ENCODE results near the gene MED29.
A peak's percentile ranks its signal among the peaks of the same experiment; 100 is the strongest.

MED29 gene, protein sequence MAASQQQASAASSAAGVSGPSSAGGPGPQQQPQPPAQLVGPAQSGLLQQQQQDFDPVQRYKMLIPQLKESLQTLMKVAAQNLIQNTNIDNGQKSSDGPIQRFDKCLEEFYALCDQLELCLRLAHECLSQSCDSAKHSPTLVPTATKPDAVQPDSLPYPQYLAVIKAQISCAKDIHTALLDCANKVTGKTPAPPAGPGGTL

DNA sequence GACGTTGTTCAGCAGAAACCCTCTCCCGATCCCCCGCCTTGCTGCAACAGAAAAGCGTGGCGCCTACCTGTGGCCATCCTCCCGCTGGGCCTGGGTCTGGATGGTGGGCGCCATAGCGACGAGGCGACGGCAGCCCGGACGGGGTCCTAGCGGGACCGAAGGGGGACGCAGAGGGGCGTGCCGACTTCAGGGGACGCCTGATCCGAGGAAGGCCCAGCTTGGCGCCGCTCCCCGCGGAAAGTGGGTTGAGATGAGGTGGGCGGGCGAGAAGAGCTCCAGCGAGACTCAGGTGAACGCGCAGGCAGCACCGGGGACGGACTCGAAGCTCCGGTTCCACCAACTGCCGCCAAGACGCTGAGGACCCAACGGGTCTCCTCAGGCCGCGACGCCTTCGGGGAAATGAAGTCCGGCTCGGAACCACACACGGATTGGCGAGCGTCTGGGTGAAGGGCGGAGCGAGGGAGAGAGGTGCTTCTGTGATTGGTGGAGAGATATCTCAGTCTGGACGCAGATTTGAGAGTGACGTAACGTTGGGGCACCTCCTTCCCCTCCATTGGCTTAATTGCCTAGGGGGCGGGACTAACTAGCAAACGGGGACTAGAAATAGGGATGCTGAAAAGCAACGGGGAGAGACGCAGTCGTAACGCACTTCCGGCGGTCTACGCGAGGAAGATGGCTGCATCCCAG is at the start of gene MED29, which contains the start of gene PAF1:
Gene MED29, plus strand, starts transcription at position 628 of the 687 bp plus-strand sequence. Its CDS starts 45 bp downstream, at position 673.
Gene PAF1, minus strand, starts transcription at position 356 of the 687 bp plus-strand sequence. Its CDS starts 242 bp downstream, at position 114.
- TF ChIP-seq POLR2A (IDR thresholded peaks at IDR 0.05; ENCODE audit: low read depth, low read length), result peak; percentile 96
- FAIRE-seq, result peak; percentile 97

DNA sequence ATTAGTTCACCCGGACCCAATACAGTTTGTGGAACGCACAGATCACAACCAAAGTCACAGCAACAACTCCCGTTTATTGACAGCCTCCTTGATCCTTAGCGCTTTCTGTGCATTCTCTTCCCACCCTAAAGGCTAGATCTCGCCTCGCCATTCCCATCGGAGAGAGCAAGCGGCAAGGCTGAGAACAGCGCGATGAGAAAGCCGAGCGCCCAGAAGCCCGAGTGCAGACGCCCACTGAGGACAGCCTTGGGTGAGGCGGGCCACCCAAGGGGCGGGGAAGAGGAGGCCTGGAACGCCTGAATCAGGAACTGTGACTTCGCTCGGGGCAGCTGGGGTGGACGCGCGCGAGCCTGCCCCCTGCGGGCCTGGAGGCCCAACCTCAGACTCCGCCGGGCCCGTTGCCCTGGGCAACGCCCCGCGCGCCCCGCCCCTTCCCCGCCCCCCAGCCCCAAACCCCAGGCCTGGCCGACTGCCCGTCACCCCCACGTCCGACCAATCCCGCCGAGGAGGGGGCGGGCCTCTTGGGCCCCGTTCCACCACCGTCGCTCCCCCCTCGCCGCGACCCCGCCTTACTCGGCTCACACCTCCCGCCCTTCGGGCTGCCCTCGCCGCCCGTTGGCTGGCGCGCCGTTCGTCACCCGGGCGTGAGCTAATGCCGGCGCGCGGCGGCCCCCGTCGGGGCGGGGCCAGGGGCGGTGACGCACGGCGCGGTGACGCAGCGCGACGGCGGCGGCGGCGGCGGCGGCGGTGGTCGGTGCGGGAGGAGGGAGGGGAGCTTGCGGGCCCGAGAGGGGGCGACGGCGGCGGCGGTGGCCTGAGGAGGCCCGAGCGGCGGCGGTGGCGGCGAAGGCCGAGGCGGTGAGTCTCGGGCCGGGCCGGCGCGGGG is 49.2 kb upstream of the MED29 start, which contains the start of gene SAMD4B:
Gene SAMD4B, plus strand, starts transcription at position 703 of the 886 bp plus-strand sequence. CDS start 14,473 bp downstream, outside the sequence.
- FAIRE-seq, result no peak
- TF ChIP-seq POLR2A (IDR thresholded peaks at IDR 0.05; ENCODE audit: low read depth, low read length), result peak; percentile 96
- DNase-seq (ENCODE audit: insufficient read length, low spot score), result peak; percentile 99

More for the DNA sequence above, at the start of gene MED29, which contains the start of gene PAF1:
- DNase-seq (ENCODE audit: insufficient read length, low spot score), result peak; percentile 99

DNA sequence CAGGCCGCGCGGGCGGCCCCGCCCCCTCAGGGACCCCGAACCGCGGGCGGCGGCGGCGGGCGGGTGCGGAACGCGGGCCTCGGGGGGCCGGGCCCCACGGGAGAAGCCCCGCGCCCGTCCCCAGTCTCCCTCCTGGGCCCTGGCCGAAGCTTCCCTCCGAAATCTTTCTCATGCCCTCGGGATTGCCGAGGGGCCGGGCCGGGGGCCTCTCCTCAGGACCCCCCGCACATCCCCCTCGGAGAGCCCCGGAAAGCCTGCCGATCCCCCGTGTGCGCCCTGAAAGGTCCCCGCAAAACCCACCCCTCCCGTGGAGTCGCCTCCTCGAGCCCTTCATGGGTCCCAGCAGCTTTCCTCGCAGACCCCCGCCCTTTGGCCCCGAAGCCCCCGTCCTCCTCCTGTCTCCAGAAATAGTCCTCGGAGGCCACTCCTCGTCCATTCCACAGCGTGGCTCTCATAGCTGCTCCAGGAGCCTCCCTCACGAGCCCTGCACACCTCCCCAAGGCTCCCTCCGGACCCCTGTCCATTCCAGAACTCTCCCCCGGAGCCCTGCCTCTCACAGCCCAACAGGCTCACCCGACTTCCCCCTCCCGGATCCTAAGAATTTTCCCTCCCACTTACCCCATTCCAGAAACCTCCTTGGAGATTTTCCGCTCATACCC is 48.4 kb upstream of the MED29 start:
- no peak for TF ChIP-seq POLR2A (IDR thresholded peaks at IDR 0.05; ENCODE audit: low read depth, low read length)
- FAIRE-seq, result no peak

DNA sequence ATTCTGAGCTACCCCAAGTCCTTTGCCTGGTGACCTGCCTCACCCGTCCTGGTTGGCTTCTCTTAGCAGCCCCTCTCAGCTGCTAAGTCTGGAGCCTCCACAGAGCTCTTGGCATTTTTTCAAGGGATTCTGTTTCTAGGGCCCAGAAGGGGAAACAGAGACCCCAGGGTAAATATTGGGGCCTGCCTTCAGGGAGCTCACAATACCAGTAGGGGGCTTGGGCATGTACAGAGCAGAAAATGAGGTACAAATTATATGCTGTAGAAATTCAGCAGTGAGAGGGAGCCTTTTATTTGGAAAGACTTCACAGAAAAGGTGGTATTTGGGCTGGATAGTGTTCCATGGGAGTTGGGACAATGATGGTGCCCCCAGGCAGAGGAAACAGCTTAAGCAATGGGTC is 45.2 kb upstream of the MED29 start:
- TF ChIP-seq POLR2A (IDR thresholded peaks at IDR 0.05; ENCODE audit: low read depth, low read length), result no peak
- FAIRE-seq, result no peak
- DNase-seq (ENCODE audit: insufficient read length, low spot score), result no peak

More for the DNA sequence above, 48.4 kb upstream of the MED29 start:
- DNase-seq (ENCODE audit: insufficient read length, low spot score), result no peak

DNA sequence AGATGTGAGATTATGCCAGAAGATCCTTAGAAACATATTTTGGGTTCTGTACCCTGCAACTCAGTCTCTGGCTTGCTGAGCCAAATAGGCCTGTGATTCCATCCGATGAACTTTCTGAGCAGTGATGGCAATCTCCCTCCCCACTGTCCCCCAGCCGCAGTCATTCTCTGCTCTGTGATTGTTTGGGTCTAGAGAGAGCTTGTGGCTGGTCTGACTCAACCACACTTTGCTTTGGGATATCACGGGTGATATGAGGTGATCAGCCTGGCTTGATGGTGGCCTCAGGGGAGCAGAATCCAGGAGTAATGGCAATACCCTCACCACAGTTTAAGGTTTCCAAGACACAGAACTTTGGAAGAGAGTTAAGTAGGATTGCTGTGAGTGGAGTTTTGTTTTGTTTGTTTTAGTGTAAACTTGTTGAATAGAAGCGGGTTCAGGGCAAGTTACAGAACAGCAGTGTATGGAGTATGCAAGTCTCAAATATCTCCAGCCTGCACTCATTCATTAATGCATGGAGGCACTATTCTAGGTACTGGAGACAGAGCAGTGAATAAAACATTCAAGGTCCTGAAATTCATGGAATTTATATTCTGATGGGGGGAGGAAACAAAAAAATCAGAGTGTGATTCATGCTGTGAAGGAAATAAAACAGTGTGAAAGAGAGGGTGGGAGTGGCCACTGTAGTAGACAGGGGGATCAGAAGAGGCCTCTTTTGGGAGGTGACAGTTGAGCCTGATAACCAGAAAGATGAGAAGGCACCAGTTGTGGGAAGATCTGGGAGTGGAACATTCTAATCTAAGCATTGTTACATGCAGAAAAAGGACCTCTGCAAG is 43.6 kb upstream of the MED29 start:
- TF ChIP-seq POLR2A (IDR thresholded peaks at IDR 0.05; ENCODE audit: low read depth, low read length), result no peak
- FAIRE-seq, result no peak
- no peak for DNase-seq (ENCODE audit: insufficient read length, low spot score)

DNA sequence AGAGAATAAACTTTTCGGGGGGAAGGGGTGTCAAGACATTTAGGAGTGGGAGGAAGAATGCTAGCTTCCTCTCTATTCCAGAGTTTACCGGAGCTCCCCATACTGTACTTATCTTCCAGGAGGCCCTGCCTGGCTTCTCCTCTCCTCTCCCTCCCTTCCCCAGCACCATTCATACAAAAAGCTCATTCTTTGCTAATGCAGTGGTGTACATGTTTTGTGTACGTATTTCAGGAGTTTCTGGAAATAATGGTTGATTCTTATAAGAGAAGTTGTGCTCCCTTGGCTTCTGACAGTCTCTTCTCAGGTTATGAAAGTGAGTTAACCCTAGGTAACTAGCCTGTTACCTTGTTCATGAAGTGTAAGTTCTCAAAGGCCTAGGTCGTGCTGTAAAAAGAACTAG is 41.9 kb upstream of the MED29 start:
- no peak for TF ChIP-seq POLR2A (IDR thresholded peaks at IDR 0.05; ENCODE audit: low read depth, low read length)
- FAIRE-seq, result no peak
- DNase-seq (ENCODE audit: insufficient read length, low spot score), result no peak

DNA sequence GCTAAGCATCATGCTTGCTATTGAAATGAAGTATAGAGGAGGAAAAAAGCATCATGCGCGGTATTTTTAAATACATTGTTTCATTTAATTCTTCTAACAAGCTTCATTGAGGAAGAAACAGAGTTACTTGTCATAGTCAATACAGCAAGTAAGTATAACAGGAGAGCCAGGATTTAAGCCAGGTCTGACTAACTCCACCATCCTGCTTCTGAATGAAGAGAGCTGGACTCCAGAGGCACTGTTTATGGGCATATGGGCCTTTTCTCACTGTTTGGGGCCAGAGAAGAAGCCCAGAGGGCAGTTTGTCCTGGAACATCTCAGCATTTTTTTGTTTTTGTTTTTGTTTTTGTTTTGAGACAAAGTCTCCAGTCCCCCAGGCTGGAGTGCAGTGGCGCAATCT is 41.0 kb upstream of the MED29 start:
- no peak for FAIRE-seq

DNA sequence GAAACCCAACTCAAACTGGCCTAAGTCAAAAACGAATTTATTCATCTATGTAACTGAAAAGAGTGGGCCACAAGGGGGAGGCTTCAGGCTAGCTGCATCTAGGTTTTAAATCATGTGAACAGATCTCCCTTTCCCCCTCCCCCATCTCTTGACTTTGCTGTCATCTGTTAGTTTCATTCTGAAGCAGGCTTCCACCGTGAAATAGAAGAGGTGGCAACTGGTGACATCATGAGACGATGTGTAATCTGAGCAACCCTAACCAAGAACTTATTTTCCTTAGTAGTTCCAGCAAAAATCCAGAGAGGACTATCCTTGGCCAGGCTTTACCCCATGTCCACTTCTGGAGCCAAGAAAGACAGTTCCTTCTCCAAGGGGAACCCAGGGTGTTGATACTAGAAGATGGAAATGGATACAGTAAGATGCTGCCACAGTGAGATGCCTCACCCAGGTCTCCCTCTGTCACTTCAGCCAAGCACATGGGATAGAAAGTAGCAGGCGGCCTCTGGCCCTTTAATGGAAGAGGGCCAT is 39.6 kb upstream of the MED29 start:
- no peak for TF ChIP-seq POLR2A (IDR thresholded peaks at IDR 0.05; ENCODE audit: low read depth, low read length)
- no peak for DNase-seq (ENCODE audit: insufficient read length, low spot score)
- no peak for FAIRE-seq

More for the DNA sequence above, 41.0 kb upstream of the MED29 start:
- no peak for DNase-seq (ENCODE audit: insufficient read length, low spot score)
- no peak for TF ChIP-seq POLR2A (IDR thresholded peaks at IDR 0.05; ENCODE audit: low read depth, low read length)

DNA sequence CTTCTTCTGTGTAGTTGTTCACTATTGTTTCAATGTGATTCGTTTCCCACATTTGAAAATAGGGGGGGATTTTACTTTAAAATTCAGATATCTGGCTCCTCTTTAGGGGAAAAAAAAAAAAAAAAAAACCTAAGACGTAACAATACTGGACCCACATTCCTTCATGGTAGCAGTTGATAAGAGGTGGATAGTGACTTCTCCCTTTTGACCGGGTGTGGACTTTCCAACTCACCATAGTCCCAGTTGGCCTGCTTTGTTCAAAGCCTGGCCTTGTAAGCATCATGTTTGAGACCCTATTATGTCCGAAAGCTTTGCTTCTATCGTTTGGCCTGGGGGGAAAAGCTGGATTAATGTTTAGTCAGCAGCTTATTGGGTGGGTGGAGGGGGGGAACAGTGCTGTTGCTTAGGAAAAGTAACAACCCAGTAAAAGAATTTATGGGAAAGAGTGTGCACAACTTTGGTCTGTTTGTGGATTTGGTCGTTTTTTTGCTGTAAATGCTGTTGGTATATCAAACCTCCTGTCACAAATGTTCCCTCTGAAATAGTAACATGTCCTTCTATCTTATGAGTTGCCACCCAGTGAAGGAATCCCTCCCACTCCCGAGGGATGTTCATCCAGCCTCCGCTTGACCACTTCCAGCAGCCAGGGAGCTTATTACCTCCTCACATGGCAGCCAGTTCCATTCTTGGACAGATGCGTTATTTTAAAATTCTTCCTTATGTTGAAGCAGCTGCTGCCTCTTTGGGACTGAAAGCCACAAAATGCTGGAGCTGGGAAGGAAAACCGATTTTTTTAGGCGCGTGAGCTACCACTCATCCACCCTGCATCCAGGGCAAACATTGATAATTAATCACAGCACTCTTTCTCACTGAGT is 38.6 kb upstream of the MED29 start:
- no peak for TF ChIP-seq POLR2A (IDR thresholded peaks at IDR 0.05; ENCODE audit: low read depth, low read length)
- FAIRE-seq (no peak), DNase-seq (ENCODE audit: insufficient read length, low spot score) (no peak)

DNA sequence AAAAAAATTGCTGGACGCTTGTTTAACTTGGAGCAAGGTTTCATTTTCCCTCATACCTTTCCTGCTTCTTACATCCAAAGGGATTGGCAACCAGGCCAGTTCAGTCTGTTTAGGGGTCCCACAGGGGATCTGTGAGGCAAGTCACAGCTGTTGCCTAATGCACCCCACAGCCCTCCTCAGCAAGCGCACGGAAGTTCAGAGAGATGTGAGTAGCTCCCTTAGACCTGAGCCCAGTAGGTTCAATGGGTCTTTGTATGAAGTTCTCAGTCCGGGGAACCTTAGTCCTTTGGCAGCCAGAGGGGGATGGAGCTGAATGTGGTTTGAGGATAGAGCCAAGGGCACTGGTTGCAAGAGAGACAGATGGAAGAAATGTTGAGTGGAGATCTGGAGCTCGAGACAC is 35.9 kb upstream of the MED29 start:
- no peak for TF ChIP-seq POLR2A (IDR thresholded peaks at IDR 0.05; ENCODE audit: low read depth, low read length)
- no peak for FAIRE-seq
- DNase-seq (ENCODE audit: insufficient read length, low spot score), result no peak

DNA sequence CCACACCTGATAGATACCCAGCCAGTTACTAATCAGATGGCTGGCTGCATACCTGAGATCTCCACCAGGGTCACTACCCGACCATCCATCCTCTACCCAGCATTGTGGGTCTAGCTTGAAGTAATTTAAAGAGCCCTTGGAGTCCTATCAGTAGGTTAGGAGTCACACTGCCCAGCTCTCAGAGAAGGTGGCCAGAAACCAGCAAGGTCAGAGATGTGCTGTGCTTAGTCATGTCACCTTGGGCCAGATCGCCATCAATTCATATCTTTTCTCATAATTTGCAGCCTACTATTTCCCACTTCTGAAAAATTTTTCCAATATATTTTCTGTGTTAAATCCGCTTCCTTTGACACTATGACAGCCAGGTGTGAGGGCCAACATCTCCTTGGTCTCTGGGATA is 35.1 kb upstream of the MED29 start:
- no peak for FAIRE-seq
- TF ChIP-seq POLR2A (IDR thresholded peaks at IDR 0.05; ENCODE audit: low read depth, low read length), result no peak
- DNase-seq (ENCODE audit: insufficient read length, low spot score), result no peak

DNA sequence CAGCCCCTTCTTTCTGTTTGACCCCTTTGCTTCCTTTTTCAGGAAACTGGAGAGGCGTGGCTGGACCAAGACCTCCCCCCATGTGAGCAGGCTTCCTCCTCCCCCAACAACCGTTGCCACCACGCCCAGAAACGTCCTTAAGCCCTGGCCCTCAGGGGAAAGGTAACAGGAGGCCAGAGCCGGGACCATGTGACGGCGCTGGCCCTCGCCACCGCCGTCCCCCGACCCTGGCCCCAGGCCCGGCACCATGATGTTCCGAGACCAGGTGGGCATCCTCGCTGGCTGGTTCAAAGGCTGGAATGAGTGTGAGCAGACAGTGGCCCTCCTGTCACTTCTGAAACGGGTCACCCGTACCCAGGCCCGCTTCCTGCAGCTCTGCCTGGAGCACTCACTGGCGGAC is 34.5 kb upstream of the MED29 start:
- TF ChIP-seq POLR2A (IDR thresholded peaks at IDR 0.05; ENCODE audit: low read depth, low read length), result no peak
- FAIRE-seq (no peak), DNase-seq (ENCODE audit: insufficient read length, low spot score) (no peak)

All from H54 (cell line).